CD4-positive, alpha-beta T cell (primary cell): Measurements from ENCODE around the gene SSTR5. TPM values are rescaled to one million over a fixed set of nuclear protein-coding genes. Genes with fewer than 3 reads are reported as not detected.

Experiments used
- ATAC-seq: fragments of 200-7000 bp; cut with Tn5 transposase; one replicate; pipeline ENCODE4 v1.10.0; 2022; ENCODE audit warnings: mild to moderate bottlenecking; ENCODE audit not compliant: poor library complexity
- CTCF ChIA-PET: fragments of 350-600 bp; sonication (Branson Sonifier 250); formaldehyde crosslinking; loops from one replicate; lab custom pipeline; 2021; ENCODE audit warnings: antibody characterized with exemption, inconsistent platforms; lab: Charles Lee
- POLR2A ChIA-PET: fragments of 350-600 bp; sonication (Branson Sonifier 250); formaldehyde crosslinking; loops from one replicate; lab custom pipeline; 2021; ENCODE audit warnings: antibody characterized with exemption, inconsistent platforms; lab: Charles Lee
- DNase-seq, 14 experiments: peaks; one replicate each; pipeline ENCODE4 v3.0.0-alpha.2; 2013 to 2020; ENCODE audit warnings: mixed read lengths in 2 of 14
- H3K27ac ChIP-seq, 2 donors: one replicate each; pipeline versions ENCODE4 v1.5.1 to v1.7.0; 2013; ENCODE audit warnings: low read length in 2 of 2, low read depth in 1 of 2, mild to moderate bottlenecking in 1 of 2
- H3K27me3 ChIP-seq, 2 experiments: 1 replicate in 1 of 2; 2 replicates in 1 of 2; pipeline versions ENCODE4 v1.6.1 to v1.7.0; 2013; ENCODE audit warnings: low read length in 2 of 2, control low read depth in 1 of 2, mild to moderate bottlenecking in 1 of 2, moderate library complexity in 1 of 2; ENCODE audit not compliant: insufficient read depth in 2 of 2, control insufficient read depth in 1 of 2
- H3K36me3 ChIP-seq: one replicate; pipeline ENCODE4 v1.6.1; 2013; ENCODE audit warnings: low read length, control low read depth; ENCODE audit not compliant: insufficient read depth
- H3K4me1 ChIP-seq: one replicate; pipeline ENCODE4 v1.6.1; 2013; ENCODE audit warnings: low read length, control low read depth; ENCODE audit not compliant: insufficient read depth
- H3K4me3 ChIP-seq: one replicate; pipeline ENCODE4 v1.5.1; 2013; ENCODE audit warnings: mild to moderate bottlenecking, low read length, moderate library complexity
- H3K9me3 ChIP-seq, 2 experiments: 1 replicate in 1 of 2; 2 replicates in 1 of 2; pipeline versions ENCODE4 v1.6.1 to v1.7.0; 2013; ENCODE audit warnings: low read length in 2 of 2, mild to moderate bottlenecking in 2 of 2, control low read depth in 1 of 2, moderate library complexity in 1 of 2; ENCODE audit not compliant: control insufficient read depth in 1 of 2, insufficient read depth in 1 of 2
- H3K27ac Mint-ChIP-seq: one replicate; pipeline ENCODE4 v1.8.0; 2020; ENCODE audit warnings: mixed read lengths
- H3K27me3 Mint-ChIP-seq: one replicate; pipeline ENCODE4 v1.8.0; 2021; ENCODE audit warnings: mixed read lengths
- H3K36me3 Mint-ChIP-seq: one replicate; pipeline ENCODE4 v1.8.0; 2021; ENCODE audit warnings: low read depth, mixed read lengths
- H3K4me1 Mint-ChIP-seq: one replicate; pipeline ENCODE4 v1.8.0; 2021; ENCODE audit warnings: low read depth, mixed read lengths
- H3K4me3 Mint-ChIP-seq: one replicate; pipeline ENCODE4 v1.8.0; 2020; ENCODE audit warnings: mild to moderate bottlenecking, mixed read lengths
- H3K9me3 Mint-ChIP-seq: one replicate; pipeline ENCODE4 v1.8.0; 2020; ENCODE audit warnings: mixed read lengths
- CTCF ChIP-seq: fragments of 200-600 bp; IDR thresholded peaks from one replicate; pipeline ENCODE4 v1.8.0; 2022; ENCODE audit warnings: antibody characterized with exemption, mild to moderate bottlenecking
- intact Hi-C, 2 experiments: fragments of 100-400 bp; cut with DNase I in 1 of 2; cut with micrococcal nuclease in 1 of 2; formaldehyde crosslinking; loops; one replicate each; pipeline versions ENCODE4 v1.15.1 to v1.9.0; 2023 to 2025; cut with DNase I, micrococcal nuclease
- total RNA-seq, 174 experiments: library from RNA in 2 of 174; stranded (reverse) in 2 of 174; gene quantifications; one replicate each; pipeline ENCODE4 v1.2.3 and lab custom pipeline; 2021 to 2026

SSTR5 gene
- total RNA-seq, 2 experiments from 2014 or later: not detected

- DNase-seq (no peak), ATAC-seq (no peak)
- Histone ChIP-seq H3K27ac (no peak overlapping the region), H3K36me3 (no peaks in the 10 kb centered on the region), H3K27me3 (peaks cover 0 to 11% of the 10 kb centered on the region in 2 experiments), H3K9me3 (peaks cover 5 to 26% of the 10 kb centered on the region in 2 experiments), H3K4me3 (no peak overlapping the region), H3K4me1 (peaks cover 11% of the 10 kb centered on the region)
- Mint-ChIP-seq H3K27ac (no peak overlapping the region), H3K36me3 (no peaks in the 10 kb centered on the region), H3K4me1 (no peaks in the 10 kb centered on the region), H3K9me3 (no peaks in the 10 kb centered on the region), H3K27me3 (peaks cover 4% of the 10 kb centered on the region), H3K4me3 (no peak overlapping the region)
- TF ChIP-seq CTCF: no peak
- POLR2A ChIA-PET: no interaction called here
- CTCF ChIA-PET: interaction anchor here (1.2 to 1.4 kb wide), 3 partner anchors 11 to 60 kb away, joined by 3 to 5 read pairs (median 3); no protein-coding TSS in a partner anchor
- intact Hi-C loops: loop anchor here in 1 of 2 experiments (5.0 kb wide), 1 partner anchor 246 kb away; no protein-coding TSS in a partner anchor
Measured at GRCh38 chr16:1058216-1058615, 14.3 kb upstream of the SSTR5 start.

GRCh38 chr16:1059310-1059709 lies 13.2 kb upstream of the SSTR5 start:
- H3K9me3 ChIP-seq: peaks cover 5 to 26% of the 10 kb centered on the region in 2 experiments
- no peaks in the 10 kb centered on the region for H3K36me3 ChIP-seq
- no peak overlapping the region for H3K4me3 ChIP-seq
- CTCF ChIA-PET: no interaction called here
- Mint-ChIP-seq H3K4me1 (no peaks in the 10 kb centered on the region), H3K9me3 (no peaks in the 10 kb centered on the region), H3K36me3 (no peaks in the 10 kb centered on the region), H3K27me3 (peaks cover 11% of the 10 kb centered on the region), H3K27ac (no peak overlapping the region), H3K4me3 (no peak overlapping the region)
- peaks cover 0 to 11% of the 10 kb centered on the region in 2 experiments for H3K27me3 ChIP-seq
- intact Hi-C loops: loop anchor here in 1 of 2 experiments (5.0 kb wide), 1 partner anchor 247 kb away; no protein-coding TSS in a partner anchor
- no peak for TF ChIP-seq CTCF
- DNase-seq: no peak
- POLR2A ChIA-PET: no interaction called here
- ATAC-seq: no peak
- H3K4me1 ChIP-seq: peaks cover 11% of the 10 kb centered on the region
- H3K27ac ChIP-seq: no peak overlapping the region

- POLR2A ChIA-PET: interaction anchor here (0.6 kb wide), 1 partner anchor 9 kb away, joined by 4 read pairs; no protein-coding TSS in a partner anchor
- CTCF ChIA-PET: no interaction called here
- intact Hi-C loops: no loop called here
Measured at GRCh38 chr16:1060416-1061340, 11.9 kb upstream of the SSTR5 start.

More at GRCh38 chr16:1060416-1061340, 11.9 kb upstream of the SSTR5 start:
- ATAC-seq (no peak), DNase-seq (no peak)
- no peaks in the 10 kb centered on the region for H3K4me1 Mint-ChIP-seq
- Histone ChIP-seq H3K9me3 (peaks cover 5 to 30% of the 10 kb centered on the region in 2 experiments), H3K36me3 (no peaks in the 10 kb centered on the region), H3K4me1 (peaks cover 7% of the 10 kb centered on the region), H3K27ac (no peak overlapping the region), H3K4me3 (no peak overlapping the region), H3K27me3 (peaks cover 12% of the 10 kb centered on the region in 2 experiments)
- no peak for TF ChIP-seq CTCF
- H3K27me3 Mint-ChIP-seq: peaks cover 20% of the 10 kb centered on the region
- H3K27ac Mint-ChIP-seq: no peak overlapping the region
- no peaks in the 10 kb centered on the region for H3K9me3 Mint-ChIP-seq
- H3K36me3 Mint-ChIP-seq: no peaks in the 10 kb centered on the region
- H3K4me3 Mint-ChIP-seq: no peak overlapping the region
